Activated CD4-positive, alpha-beta T cell treated with anti-CD3 and anti-CD28 coated beads, Interleukin-10, Interleukin-2, amounts not matched to agents 100 ng/mL and 50 ng/mL, durations not matched to agents 16 hours and 8 hours (primary cell): ENCODE data around the gene SUN2.

ENCODE experiments used
- DNase-seq: peaks from one replicate; pipeline ENCODE4 v3.0.0-alpha.2; 2020

The SUN2 gene

DNA sequence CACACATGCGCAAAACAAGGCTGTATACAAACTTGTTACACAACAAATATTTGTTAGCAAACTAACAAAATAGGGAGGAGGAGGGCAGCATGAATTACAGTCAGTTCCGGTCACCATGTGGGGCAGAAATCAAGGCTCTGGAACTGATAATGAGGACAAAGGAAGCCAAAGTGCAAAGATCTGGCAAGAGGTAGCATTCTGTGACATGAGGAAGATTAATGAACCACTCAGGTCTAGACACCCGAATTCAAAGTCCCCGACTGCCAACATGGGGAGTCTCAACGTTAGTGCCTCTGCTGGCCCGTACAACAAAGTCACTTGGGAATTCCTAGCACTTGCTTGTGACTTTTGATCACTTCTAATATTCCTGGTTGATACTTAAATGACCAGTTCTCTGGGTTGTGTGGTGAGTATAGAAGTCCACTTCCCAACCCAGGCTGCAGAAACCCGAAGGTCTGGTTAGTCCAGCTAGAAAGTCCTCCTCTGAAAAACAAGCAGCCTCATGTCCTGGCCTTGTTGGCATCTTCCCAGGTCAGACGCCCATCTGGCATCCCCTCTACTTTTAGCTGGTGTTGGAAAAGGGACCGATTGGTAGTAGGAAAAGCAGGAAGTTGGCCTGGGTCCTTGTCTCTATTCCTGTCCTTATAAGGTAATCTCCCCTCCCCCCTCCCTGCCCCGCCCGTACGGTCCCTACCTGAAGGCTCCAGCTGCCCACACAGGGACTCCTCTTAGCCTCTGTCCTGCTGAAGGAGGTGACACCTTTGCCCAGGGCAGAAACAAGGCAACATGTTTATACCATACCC, 1.6 kb downstream of the SUN2 start:
- peak; percentile 51 for DNase-seq

- peak; percentile 88 for DNase-seq
Observed at GRCh38 chr22:38751422-38752346, 4.1 kb downstream of the SUN2 start.

DNA sequence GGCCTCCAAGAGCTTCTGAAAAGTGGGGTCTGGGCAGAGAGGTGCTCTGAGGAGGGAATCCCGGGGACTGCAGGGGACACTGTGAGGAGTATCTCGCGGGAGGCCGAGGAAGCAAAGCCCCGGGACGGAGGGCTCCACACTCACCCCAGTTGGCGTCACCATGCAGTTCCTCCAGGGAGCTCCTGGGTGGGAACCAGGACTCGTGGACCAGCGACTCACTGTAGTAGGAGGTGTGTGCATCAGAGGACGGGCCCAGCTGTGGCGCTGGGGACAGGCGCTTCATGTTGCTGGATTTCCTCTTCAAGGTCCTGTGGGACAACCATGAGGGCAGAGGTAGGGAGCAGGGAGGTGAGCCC, 4.8 kb downstream of the SUN2 start:
- DNase-seq, result no peak

GRCh38 chr22:38750638-38751037, 5.2 kb downstream of the SUN2 start:
- DNase-seq, result no peak

DNA sequence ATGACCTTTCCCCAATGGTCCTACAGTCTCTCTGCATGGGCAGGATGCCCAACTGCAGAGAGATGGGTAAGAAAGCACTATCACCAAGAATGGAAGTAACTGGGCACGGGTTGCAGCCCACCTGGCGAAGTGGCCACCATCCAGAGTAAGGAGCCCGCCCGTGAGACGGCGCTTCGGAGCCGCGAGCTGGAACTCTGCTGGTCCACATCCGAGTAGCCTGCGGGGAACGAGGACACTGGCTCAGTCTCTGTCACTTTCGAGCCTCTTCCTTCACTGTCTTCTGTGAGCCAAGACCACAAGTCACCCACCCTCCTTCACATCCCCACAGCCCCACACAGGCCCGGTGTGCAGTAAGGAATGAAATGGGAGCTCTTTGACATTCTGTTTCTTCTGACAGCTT, 5.7 kb downstream of the SUN2 start:
- no peak for DNase-seq

DNA sequence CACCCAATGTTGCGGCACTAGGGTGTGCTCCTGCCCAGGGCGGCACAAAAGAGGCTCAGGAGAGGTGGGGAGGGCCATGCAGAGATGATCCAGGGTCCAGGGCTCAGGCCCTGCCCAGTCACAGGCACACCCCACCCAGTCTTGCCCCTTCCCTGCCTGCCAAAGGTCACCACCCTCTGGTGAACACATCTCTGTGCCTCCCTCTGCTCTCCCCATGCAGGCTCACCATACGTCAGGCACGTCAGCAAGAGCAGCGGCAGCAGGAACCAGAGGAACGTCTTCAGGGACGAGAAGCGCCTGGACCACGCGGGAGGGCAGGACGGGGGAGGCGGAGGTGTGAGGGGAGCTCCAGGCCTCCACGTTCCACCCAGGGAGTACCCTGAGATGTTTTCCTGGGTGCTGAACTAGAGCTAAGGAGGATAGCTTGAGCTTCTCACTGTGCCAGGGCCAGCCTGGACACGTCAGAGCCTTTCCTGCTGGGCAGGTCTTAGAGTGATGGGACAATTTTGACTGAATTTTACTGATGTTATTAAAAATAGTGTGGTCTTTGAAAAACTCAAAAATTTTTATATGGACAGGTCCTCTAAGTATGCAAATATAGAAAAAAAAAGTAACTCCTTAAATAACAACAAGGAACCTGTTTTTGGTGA, 7.2 kb downstream of the SUN2 start:
- DNase-seq, result no peak

GRCh38 chr22:38745676-38746460, 9.9 kb downstream of the SUN2 start:
- no peak for DNase-seq

DNA sequence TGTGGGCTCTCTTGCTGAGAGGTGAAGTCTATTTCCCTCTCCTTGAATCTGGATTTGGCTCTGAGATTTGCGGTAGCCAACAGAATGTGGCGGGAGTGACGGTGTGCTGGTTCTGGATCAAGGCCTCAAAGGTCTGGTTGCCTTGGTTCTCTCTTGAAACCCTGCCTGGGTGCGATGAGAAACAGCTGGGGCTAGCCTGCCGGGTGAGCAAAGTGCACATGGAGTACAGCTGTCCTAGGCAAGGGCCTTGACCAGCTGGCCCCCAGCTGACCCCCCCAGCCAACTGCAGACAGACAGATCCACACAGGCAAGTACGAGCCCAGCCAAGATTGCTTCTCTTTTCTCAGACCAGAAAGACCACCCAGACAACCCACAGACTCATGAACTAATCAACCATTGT, 10.8 kb downstream of the SUN2 start:
- DNase-seq, result no peak

DNA sequence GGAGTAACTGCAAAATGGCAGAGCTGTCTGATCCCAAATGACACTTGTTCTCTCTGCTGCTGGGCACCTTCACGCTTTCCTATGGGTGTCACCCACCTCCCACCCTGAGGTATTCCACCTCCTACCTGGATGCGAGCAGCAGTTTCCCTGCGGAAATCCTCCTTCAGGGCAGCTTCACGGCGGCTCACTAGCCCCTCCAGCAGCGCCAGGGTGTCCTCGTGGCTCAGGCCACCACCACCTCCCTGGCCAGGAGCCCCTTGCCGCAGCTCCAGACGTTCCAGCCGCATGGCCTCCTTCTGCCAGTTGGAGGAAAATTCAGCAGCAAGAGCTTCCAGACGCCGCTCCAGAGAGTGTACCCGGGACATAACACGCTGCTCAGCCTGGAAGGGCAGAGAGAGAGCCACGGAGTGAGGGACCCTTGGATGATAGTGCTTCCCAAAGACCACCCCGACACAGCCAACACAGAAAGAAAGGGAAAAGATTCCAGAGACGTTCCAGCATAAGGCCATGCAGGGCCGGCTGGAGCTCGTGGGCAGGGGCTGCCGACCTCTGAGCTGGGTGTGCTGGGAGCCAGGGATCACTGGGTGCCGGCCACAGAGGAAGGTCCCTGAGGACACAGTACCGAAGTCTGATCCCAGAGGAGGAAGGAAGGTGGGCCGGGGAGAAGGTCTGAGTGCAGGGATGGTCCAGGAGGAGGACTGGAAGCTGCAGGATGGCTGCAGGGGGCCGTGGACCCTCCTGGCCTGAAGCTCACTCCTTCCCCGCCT, 13.4 kb downstream of the SUN2 start:
- no peak for DNase-seq

- DNase-seq, result no peak
Observed at GRCh38 chr22:38741576-38741975, 14.2 kb downstream of the SUN2 start.

GRCh38 chr22:38741166-38741565, 14.6 kb downstream of the SUN2 start:
- no peak for DNase-seq

GRCh38 chr22:38740754-38741153, 15.0 kb downstream of the SUN2 start:
- no peak for DNase-seq

- no peak for DNase-seq
Observed at GRCh38 chr22:38740116-38740723, 15.6 kb downstream of the SUN2 start.

DNA sequence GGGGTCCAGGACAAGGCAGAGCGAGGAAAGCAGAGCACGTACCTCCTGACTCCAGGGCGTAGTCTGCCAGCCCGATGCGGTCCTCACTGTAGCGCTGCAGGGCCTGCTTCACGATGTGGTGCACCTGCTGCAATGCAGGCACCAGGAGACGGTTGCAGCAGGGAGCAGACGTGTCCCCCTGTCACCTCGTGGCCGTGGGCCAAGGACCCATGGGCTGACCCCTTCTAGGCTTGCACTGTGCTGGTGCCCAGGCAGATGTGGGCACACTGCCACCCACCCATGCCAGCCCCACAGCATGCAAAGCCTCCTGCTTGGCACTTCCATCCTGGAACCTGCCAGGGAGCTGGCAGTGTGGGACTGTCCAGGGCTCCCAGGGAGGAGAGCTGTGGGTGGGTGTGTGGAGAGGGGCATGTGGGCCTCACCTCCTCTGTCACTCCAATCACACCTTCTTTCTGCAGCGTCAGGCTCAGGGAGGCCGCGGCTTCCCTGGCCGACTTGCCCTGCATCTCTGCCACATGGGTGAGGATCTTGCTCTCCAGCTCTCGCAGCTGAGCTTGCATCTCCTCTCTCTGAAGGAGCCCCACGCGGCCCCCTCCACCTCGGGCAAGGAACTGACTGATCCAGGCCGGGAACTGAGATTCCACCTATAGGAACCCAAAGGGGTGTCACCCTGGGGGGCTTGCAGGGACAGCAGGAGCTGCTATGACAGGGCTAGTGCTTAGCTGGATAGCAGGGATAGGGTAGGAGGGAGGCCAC, 16.3 kb downstream of the SUN2 start:
- no peak for DNase-seq

DNA sequence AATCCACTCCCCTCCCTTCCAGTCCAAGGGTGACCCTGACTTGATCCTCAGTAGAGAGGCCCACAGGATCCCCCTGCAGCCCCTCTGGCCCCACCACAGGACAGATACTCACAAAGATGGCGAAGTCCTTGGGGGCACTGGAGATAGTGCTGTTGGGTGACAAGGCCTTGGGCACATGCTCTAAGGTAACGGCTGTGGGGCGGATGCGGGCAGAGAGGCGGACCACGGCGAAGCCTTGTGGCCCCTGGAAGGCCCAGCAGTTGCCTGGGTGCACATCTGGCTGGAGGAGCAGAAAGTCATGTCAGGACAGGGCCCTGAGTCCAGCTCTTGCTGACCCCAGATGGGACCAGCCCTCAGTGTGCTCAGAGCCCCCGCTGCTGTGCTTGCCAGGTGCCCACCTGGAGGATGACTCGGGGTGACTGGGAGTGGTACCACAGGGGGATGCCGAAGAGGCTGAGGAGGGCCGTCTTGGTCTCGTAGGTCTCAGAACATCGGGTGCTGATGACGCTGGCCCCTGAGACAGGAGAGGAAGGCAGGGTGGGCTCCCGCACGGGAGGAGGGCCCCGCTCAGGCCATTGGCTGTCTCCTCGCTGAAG, 17.2 kb downstream of the SUN2 start:
- DNase-seq, result no peak

DNA sequence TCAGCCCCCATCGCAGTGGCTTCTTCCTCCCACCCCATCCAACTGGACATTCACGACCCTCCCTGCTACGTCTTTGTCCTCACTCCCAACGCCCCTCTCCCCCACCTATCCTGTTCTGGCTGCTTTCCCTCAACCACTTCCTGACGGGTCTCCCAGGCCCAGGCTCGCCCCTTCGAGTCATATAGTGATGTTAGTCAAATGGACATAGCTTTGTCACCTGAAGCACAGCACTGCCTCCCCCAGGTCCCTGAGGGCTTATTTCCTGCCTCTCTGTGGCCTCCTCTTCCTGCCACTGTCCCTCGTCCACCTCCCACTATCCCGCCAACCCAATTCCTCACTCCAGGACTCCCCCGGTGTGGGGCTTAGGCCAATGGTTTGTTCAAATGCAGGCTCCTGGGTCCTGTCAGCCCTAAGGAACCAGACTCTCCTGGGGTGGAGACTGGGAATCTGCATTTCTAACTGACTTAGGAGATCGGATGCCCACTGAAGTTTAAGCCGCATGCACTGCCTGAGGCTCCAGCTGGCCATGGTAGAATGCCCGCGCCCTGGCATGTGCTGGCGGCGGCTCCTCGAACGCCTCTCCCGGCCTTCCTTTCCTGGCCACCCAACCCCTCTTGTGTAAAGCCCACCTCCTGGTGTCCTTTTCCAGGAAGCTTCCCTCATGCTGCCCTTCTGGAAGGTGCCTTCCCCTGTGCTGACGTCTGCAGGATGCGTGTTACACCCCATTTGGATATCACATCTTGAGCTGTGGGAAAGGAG, 18.3 kb downstream of the SUN2 start:
- DNase-seq, result no peak

DNA sequence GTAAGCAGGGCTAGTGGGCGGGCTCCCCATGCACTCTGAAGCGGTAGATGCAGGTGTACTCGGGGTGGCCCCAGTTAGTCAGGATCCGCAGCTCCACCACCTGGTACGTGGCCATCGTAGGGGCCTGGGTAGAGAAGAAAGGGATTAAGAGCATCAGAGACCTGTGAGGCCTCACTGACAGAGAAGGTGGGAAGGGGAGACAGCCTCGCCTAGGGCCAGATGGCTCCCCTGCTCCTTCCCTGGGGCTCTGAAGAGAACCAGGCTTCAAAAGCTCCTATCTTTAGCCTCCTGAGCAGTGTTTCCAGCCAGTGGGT, 19.6 kb downstream of the SUN2 start:
- no peak for DNase-seq

GRCh38 chr22:38735465-38736256, 20.1 kb downstream of the SUN2 start:
- DNase-seq, result no peak

- DNase-seq, result no peak
Observed at GRCh38 chr22:38735126-38735464, 20.7 kb downstream of the SUN2 start.
